ENCODE measurements around the gene MPI. TPM values are rescaled to one million over a fixed set of nuclear protein-coding genes. Genes with fewer than 3 reads are reported as not detected.

The MPI gene
- total and polyA plus RNA-seq, 2 donors (not counting 3 experiments of a cell fraction or from before 2014, with no cell fraction given) = 36.3 to 69.3 TPM

DNA sequence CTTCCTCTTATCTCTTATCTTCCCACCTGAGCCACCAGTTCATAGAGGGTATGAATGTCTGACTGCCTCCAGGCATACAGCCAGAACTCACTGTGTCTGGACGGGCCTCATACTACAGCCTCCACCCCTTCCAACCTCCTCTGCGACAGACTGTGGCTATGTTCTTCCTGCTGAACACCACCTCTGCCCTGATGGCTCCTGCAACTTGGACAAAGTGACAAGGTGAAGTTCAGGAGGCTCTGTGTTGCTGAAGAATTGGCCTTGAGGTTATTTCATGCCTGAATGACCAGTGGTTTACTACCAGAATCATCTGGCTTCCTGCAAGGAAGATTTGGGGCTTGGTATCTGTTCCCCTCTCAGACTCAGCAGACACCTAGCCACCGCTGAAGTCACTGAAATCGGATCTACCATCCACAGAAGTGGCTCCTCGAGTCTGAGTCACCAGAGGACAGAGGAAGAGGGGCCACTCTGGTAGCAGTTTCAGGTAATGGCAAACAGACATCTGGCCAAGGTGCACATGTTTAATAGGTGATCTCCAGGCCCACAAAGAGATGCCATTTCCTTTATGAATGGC, 32.7 kb upstream of the MPI start:
- H3K79me2 ChIP-seq (ENCODE audit: control insufficient read depth, insufficient read depth, low read length) = peaks cover 11% of the 10 kb centered on the region
- no peaks in the 10 kb centered on the region for H3K4me1 ChIP-seq (ENCODE audit: control insufficient read depth, extremely low read depth, insufficient read depth, low read length)
- BruUV-seq (replicated peaks) = no TSS peak
- FAIRE-seq (no peak), DNase-seq (ENCODE audit: low read depth, low spot score) (no peak)
- no peaks in the 10 kb centered on the region for H3K27me3 ChIP-seq (ENCODE audit: control insufficient read depth in 2 of 2, insufficient read depth in 2 of 2, low read length in 2 of 2)
- TF ChIP-seq MYC (IDR thresholded peaks at IDR 0.05; ENCODE audit: low read depth, low read length) (no peak), GATA2 (IDR thresholded peaks at IDR 0.05; ENCODE audit: insufficient read depth, insufficient read length, low read depth, low read length) (no peak), JUN (IDR thresholded peaks at IDR 0.05; ENCODE audit: borderline replicate concordance, insufficient read depth, insufficient read length, low read depth) (no peak)
- TF ChIP-seq, protein P1, sequence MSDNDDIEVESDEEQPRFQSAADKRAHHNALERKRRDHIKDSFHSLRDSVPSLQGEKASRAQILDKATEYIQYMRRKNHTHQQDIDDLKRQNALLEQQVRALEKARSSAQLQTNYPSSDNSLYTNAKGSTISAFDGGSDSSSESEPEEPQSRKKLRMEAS (IDR thresholded peaks at IDR 0.05; ENCODE audit: insufficient read depth, insufficient read length) = no peak
- POLR2A ChIA-PET = no interaction called here
- no peaks in the 10 kb centered on the region for H3K9me1 ChIP-seq (replicated peaks; ENCODE audit: control insufficient read depth, extremely low read depth, insufficient read depth, low read length)
- intact Hi-C loops (cut with micrococcal nuclease) = no loop called here
- H4K20me1 ChIP-seq (replicated peaks; ENCODE audit: control insufficient read depth, extremely low read depth, insufficient read depth, low read length) = no peaks in the 10 kb centered on the region
- CTCF ChIA-PET = interaction anchor here (1.0 to 3.6 kb wide), 7 partner anchors 13 to 226 kb away, joined by 3 to 14 read pairs (median 6); no protein-coding TSS in a partner anchor
- no peak overlapping the region for H3K4me3 ChIP-seq (replicated peaks in 1 of 3; ENCODE audit: insufficient read depth in 1 of 3, low read depth in 1 of 3, low read length in 3 of 3)
- dilution Hi-C loops (cut with MboI; ENCODE audit: extremely low pct_ligation_motif_present, low sequenced_read_pairs) = no loop called here
- H3K4me2 ChIP-seq (ENCODE audit: insufficient read depth, low read length) = no peak overlapping the region
- no peaks in the 10 kb centered on the region for H3K9me3 ChIP-seq (replicated peaks; ENCODE audit: control insufficient read depth, insufficient read depth, low read length)
- no peak overlapping the region for H2AFZ ChIP-seq (ENCODE audit: low read depth, low read length)
- H3K27ac ChIP-seq (ENCODE audit: insufficient read depth, low read depth, low read length) = no peak overlapping the region
- peaks cover 0 to 25% of the 10 kb centered on the region in 2 experiments for H3K36me3 ChIP-seq (ENCODE audit: control insufficient read depth in 2 of 2, extremely low read depth in 1 of 2, insufficient read depth in 2 of 2, low read length in 2 of 2)
- H3K9ac ChIP-seq (replicated peaks; ENCODE audit: extremely low read depth, insufficient read depth, low read length) = no peak overlapping the region

DNA sequence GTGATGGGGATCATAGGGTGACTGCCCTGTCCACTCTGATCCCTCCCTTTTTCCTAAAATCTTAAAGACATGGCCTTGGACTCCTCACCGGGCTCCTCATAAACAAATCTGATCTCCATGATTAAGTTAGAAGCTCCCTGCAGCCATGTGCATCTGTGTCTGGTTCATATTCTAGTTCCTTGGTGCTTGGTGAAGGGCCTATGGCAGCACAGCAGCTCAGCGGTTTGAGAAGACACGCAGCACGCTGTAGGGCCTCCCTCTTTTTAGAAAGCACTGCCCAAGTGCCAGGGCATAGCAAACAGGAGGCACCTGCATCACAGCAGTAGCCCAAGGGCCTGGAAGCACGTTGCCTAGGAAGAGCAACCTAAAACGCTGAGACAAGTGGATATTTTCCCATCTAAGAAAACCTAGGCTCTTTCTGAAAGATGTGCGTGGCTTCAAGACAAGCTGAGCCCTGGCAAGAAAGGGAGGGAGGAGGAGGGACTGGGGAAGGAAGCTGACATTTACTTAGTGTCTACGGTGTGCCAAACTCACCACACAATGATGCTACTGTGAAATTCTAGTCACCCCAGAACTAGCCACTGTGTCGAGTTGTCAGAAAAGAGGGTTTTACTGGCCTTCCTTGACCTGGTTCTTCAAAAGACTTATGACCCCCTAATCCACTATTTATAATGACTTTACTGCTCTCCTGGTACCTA, 32.0 kb upstream of the MPI start:
- CTCF ChIA-PET = interaction anchor here (0.6 to 3.4 kb wide), 7 partner anchors 9 to 227 kb away, joined by 3 to 13 read pairs (median 3); no protein-coding TSS in a partner anchor
- FAIRE-seq (no peak), DNase-seq (ENCODE audit: low read depth, low spot score) (no peak)
- TF ChIP-seq, protein P1 (IDR thresholded peaks at IDR 0.05; ENCODE audit: insufficient read depth, insufficient read length) = no peak
- TF ChIP-seq JUN (IDR thresholded peaks at IDR 0.05; ENCODE audit: borderline replicate concordance, insufficient read depth, insufficient read length, low read depth) = no peak
- TF ChIP-seq POLR2AphosphoS5 (IDR thresholded peaks at IDR 0.05; ENCODE audit: insufficient read depth, low read depth, low read length) = no peak
- TF ChIP-seq EZH2 (IDR thresholded peaks at IDR 0.05; ENCODE audit: borderline replicate concordance, low read depth, low read length, severe bottlenecking) = no peak
- TF ChIP-seq, protein P2, sequence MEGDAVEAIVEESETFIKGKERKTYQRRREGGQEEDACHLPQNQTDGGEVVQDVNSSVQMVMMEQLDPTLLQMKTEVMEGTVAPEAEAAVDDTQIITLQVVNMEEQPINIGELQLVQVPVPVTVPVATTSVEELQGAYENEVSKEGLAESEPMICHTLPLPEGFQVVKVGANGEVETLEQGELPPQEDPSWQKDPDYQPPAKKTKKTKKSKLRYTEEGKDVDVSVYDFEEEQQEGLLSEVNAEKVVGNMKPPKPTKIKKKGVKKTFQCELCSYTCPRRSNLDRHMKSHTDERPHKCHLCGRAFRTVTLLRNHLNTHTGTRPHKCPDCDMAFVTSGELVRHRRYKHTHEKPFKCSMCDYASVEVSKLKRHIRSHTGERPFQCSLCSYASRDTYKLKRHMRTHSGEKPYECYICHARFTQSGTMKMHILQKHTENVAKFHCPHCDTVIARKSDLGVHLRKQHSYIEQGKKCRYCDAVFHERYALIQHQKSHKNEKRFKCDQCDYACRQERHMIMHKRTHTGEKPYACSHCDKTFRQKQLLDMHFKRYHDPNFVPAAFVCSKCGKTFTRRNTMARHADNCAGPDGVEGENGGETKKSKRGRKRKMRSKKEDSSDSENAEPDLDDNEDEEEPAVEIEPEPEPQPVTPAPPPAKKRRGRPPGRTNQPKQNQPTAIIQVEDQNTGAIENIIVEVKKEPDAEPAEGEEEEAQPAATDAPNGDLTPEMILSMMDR (IDR thresholded peaks at IDR 0.05; ENCODE audit: extremely low read depth in 1 of 2, insufficient read depth in 1 of 2, low read depth in 1 of 2, low read length in 2 of 2) = no peak
- no peak for TF ChIP-seq MYC (IDR thresholded peaks at IDR 0.05; ENCODE audit: low read depth, low read length)
- no peak for TF ChIP-seq GATA2 (IDR thresholded peaks at IDR 0.05; ENCODE audit: insufficient read depth, insufficient read length, low read depth, low read length)
- no peak for TF ChIP-seq POLR2A (IDR thresholded peaks at IDR 0.05; ENCODE audit: low read depth, low read length)
- TF ChIP-seq FOS (IDR thresholded peaks at IDR 0.05; ENCODE audit: borderline replicate concordance, insufficient read depth, low read length) = no peak
- Histone ChIP-seq H3K9me3 (replicated peaks; ENCODE audit: control insufficient read depth, insufficient read depth, low read length) (no peaks in the 10 kb centered on the region), H3K9me1 (replicated peaks; ENCODE audit: control insufficient read depth, extremely low read depth, insufficient read depth, low read length) (no peaks in the 10 kb centered on the region), H3K79me2 (ENCODE audit: control insufficient read depth, insufficient read depth, low read length) (peaks cover 11% of the 10 kb centered on the region), H3K4me3 (replicated peaks in 1 of 3; ENCODE audit: insufficient read depth in 1 of 3, low read depth in 1 of 3, low read length in 3 of 3) (no peak overlapping the region), H4K20me1 (replicated peaks; ENCODE audit: control insufficient read depth, extremely low read depth, insufficient read depth, low read length) (no peaks in the 10 kb centered on the region), H3K9ac (replicated peaks; ENCODE audit: extremely low read depth, insufficient read depth, low read length) (no peak overlapping the region), H3K27ac (ENCODE audit: insufficient read depth, low read depth, low read length) (no peak overlapping the region), H3K4me2 (ENCODE audit: insufficient read depth, low read length) (no peak overlapping the region), H2AFZ (ENCODE audit: low read depth, low read length) (no peak overlapping the region), H3K36me3 (ENCODE audit: control insufficient read depth in 2 of 2, extremely low read depth in 1 of 2, insufficient read depth in 2 of 2, low read length in 2 of 2) (peaks cover 0 to 18% of the 10 kb centered on the region in 2 experiments), H3K4me1 (ENCODE audit: control insufficient read depth, extremely low read depth, insufficient read depth, low read length) (no peaks in the 10 kb centered on the region), H3K27me3 (ENCODE audit: control insufficient read depth in 2 of 2, insufficient read depth in 2 of 2, low read length in 2 of 2) (no peaks in the 10 kb centered on the region)
- dilution Hi-C loops (cut with MboI; ENCODE audit: extremely low pct_ligation_motif_present, low sequenced_read_pairs) = no loop called here
- no TSS peak for BruUV-seq (replicated peaks)
- POLR2A ChIA-PET = no interaction called here
- intact Hi-C loops (cut with micrococcal nuclease) = no loop called here
